Mesothelial cell of epicardium (in vitro differentiated cells): ENCODE measurements around the gene DLX4. TPM values are rescaled to one million over a fixed set of nuclear protein-coding genes. Genes with fewer than 3 reads are reported as not detected.

Experiments used
- DNase-seq, 2 experiments: peaks; one replicate each; pipeline ENCODE4 v3.0.0; 2021; ENCODE audit warnings: low spot score in 2 of 2; ENCODE audit not compliant: unreplicated experiment in 2 of 2
- H3K27ac Mint-ChIP-seq: 2 replicates; pipeline ENCODE4 v1.8.0; 2021; ENCODE audit warnings: mixed read lengths
- H3K27me3 Mint-ChIP-seq: 2 replicates; pipeline ENCODE4 v1.8.0; 2021; ENCODE audit warnings: low read depth, mixed read lengths
- H3K36me3 Mint-ChIP-seq: 2 replicates; pipeline ENCODE4 v1.8.0; 2021; ENCODE audit warnings: mixed read lengths
- H3K4me1 Mint-ChIP-seq: 2 replicates; pipeline ENCODE4 v1.8.0; 2021; ENCODE audit warnings: mixed read lengths
- H3K4me3 Mint-ChIP-seq: 2 replicates; pipeline ENCODE4 v1.8.0; 2021; ENCODE audit warnings: mild to moderate bottlenecking, moderate library complexity, mixed read lengths
- H3K9me3 Mint-ChIP-seq: 2 replicates; pipeline ENCODE4 v1.8.0; 2021; ENCODE audit warnings: mixed read lengths
- CTCF ChIP-seq: fragments of 200-600 bp; sonication (generic); IDR thresholded peaks from one replicate; pipeline ENCODE4 v1.5.0; 2021; ENCODE audit warnings: antibody characterized with exemption; ENCODE audit not compliant: unreplicated experiment
- total RNA-seq: library from RNA; stranded (reverse); gene quantifications from 3 replicates; pipeline ENCODE4 v1.2.1, GENCODE V29; 2021

DLX4 gene
- 2.6 to 2.8 TPM (median 2.7 TPM) in 3 replicates for total RNA-seq

GRCh38 chr17:49969134-49969759, at the start of gene DLX4:
DLX4 (plus strand) TSS chr17:49969190; CDS start chr17:49969469, 279 bp downstream.
- H3K27me3 Mint-ChIP-seq: peaks cover 98% of the 10 kb centered on the region
- no peaks in the 10 kb centered on the region for H3K36me3 Mint-ChIP-seq
- no peak for DNase-seq
- TF ChIP-seq CTCF: no peak
- peaks cover 36% of the 10 kb centered on the region for H3K4me1 Mint-ChIP-seq
- peak within 1 kb of the TSS; percentile 86 for H3K4me3 Mint-ChIP-seq
- H3K9me3 Mint-ChIP-seq: no peaks in the 10 kb centered on the region
- H3K27ac Mint-ChIP-seq: peak within 1 kb of the TSS; percentile 96

- Mint-ChIP-seq H3K36me3 (no peaks in the 10 kb centered on the region), H3K27ac (peak overlapping the region; percentile 50), H3K4me1 (peaks cover 10% of the 10 kb centered on the region), H3K4me3 (no peak overlapping the region), H3K9me3 (no peaks in the 10 kb centered on the region), H3K27me3 (peaks cover 11% of the 10 kb centered on the region)
- no peak for TF ChIP-seq CTCF
- DNase-seq: no peak
Measured at GRCh38 chr17:49920030-49920769, 48.8 kb upstream of the DLX4 start.

GRCh38 chr17:49922095-49922494, 46.9 kb upstream of the DLX4 start:
- H3K4me3 Mint-ChIP-seq: no peak overlapping the region
- H3K9me3 Mint-ChIP-seq: no peaks in the 10 kb centered on the region
- TF ChIP-seq CTCF: no peak
- peaks cover 2% of the 10 kb centered on the region for H3K27me3 Mint-ChIP-seq
- H3K36me3 Mint-ChIP-seq: no peaks in the 10 kb centered on the region
- DNase-seq: no peak
- peaks cover 4% of the 10 kb centered on the region for H3K4me1 Mint-ChIP-seq
- H3K27ac Mint-ChIP-seq: no peak overlapping the region

GRCh38 chr17:49924116-49924515, 44.9 kb upstream of the DLX4 start:
- Mint-ChIP-seq H3K27me3 (no peaks in the 10 kb centered on the region), H3K36me3 (no peaks in the 10 kb centered on the region), H3K4me1 (peaks cover 4% of the 10 kb centered on the region), H3K9me3 (no peaks in the 10 kb centered on the region), H3K4me3 (no peak overlapping the region), H3K27ac (no peak overlapping the region)
- DNase-seq: no peak
- TF ChIP-seq CTCF: no peak

- H3K27ac Mint-ChIP-seq: no peak overlapping the region
- H3K27me3 Mint-ChIP-seq: no peaks in the 10 kb centered on the region
- H3K4me3 Mint-ChIP-seq: no peak overlapping the region
- peaks cover 4% of the 10 kb centered on the region for H3K4me1 Mint-ChIP-seq
- H3K36me3 Mint-ChIP-seq: no peaks in the 10 kb centered on the region
- no peak for DNase-seq
- H3K9me3 Mint-ChIP-seq: no peaks in the 10 kb centered on the region
- no peak for TF ChIP-seq CTCF
Measured at GRCh38 chr17:49924589-49924988, 44.4 kb upstream of the DLX4 start.
